SU-DHL-6 (cell line): Measurements from ENCODE around the gene PDE4D.

Experiments
- H2AFZ ChIP-seq: fragments of 200-600 bp; sonication (generic); 2 replicates; pipeline ENCODE4 v1.6.1; 2014; ENCODE audit warnings: low read depth, mild to moderate bottlenecking, moderate library complexity, mixed read lengths, antibody characterized with exemption, low read length; ENCODE audit not compliant: severe bottlenecking
- H3F3A ChIP-seq: fragments of 200-600 bp; shearing (Covaris generic); 2 replicates; pipeline ENCODE4 v1.6.0; 2016; ENCODE audit warnings: antibody characterized with exemption, mild to moderate bottlenecking; ENCODE audit not compliant: insufficient read depth
- H3K27ac ChIP-seq: fragments of 200-600 bp; sonication (generic); 2 replicates; pipeline ENCODE4 v1.5.1; 2016; ENCODE audit warnings: low read depth, mild to moderate bottlenecking, low read length, moderate library complexity, mixed read lengths
- H3K27me3 ChIP-seq: fragments of 200-600 bp; sonication (generic), shearing (Covaris generic); 2 replicates; pipeline ENCODE4 v1.6.0; 2014; ENCODE audit warnings: mild to moderate bottlenecking, low read length
- H3K36me3 ChIP-seq: fragments of 200-600 bp; sonication (generic); 2 replicates; pipeline ENCODE4 v1.6.1; 2014; ENCODE audit warnings: mild to moderate bottlenecking, low read length, mixed read lengths
- H3K4me2 ChIP-seq: fragments of 300-600, 200-600 bp; shearing (Covaris generic), sonication (generic); 2 replicates; pipeline ENCODE4 v1.6.0; 2014; ENCODE audit warnings: low read length, low read depth, mild to moderate bottlenecking; ENCODE audit not compliant: poor library complexity, severe bottlenecking
- H3K4me3 ChIP-seq: fragments of 200-600 bp; sonication (generic); 2 replicates; pipeline ENCODE4 v1.5.1; 2014; ENCODE audit warnings: antibody characterized with exemption, low read length, mild to moderate bottlenecking, mixed read lengths; ENCODE audit not compliant: insufficient read depth, poor library complexity, severe bottlenecking
- H3K79me2 ChIP-seq: fragments of 200-600 bp; sonication (generic); 2 replicates; pipeline ENCODE4 v1.6.1; 2014; ENCODE audit warnings: mild to moderate bottlenecking, low read length, moderate library complexity; ENCODE audit not compliant: insufficient read depth
- H3K9ac ChIP-seq: fragments of 200-600 bp; sonication (generic); 2 replicates; pipeline ENCODE4 v1.7.0; 2014; ENCODE audit warnings: mild to moderate bottlenecking, low read length
- H3K9me2 ChIP-seq: fragments of 200-600 bp; sonication (generic); replicated peaks from 2 replicates; pipeline ENCODE4 v1.6.1; 2014; ENCODE audit warnings: low read length; ENCODE audit not compliant: insufficient read depth
- H3K9me3 ChIP-seq: fragments of 200-600 bp; sonication (generic); 2 replicates; pipeline ENCODE4 v1.6.1; 2014; ENCODE audit warnings: low read length, mixed read lengths; ENCODE audit not compliant: insufficient read depth
- H4K20me1 ChIP-seq: fragments of 200-600 bp; sonication (generic); 2 replicates; pipeline ENCODE4 v1.6.1; 2014; ENCODE audit warnings: low read depth, mild to moderate bottlenecking, antibody characterized with exemption, low read length, moderate library complexity, mixed read lengths
- EZH2phosphoT487 ChIP-seq: fragments of 200-600 bp; sonication (generic), shearing (Covaris generic); conservative IDR thresholded peaks from 2 replicates; pipeline ENCODE4 v1.6.1; 2018; ENCODE audit warnings: mild to moderate bottlenecking, antibody characterized with exemption, low read length, moderate library complexity, mixed read lengths
- TF ChIP-seq, protein P1 (sequence below): fragments of 200-600 bp; sonication (generic); IDR thresholded peaks from one replicate; pipeline ENCODE4 v1.5.1; 2017; ENCODE audit warnings: antibody characterized with exemption, mild to moderate bottlenecking, low read length, moderate library complexity; ENCODE audit not compliant: insufficient read depth, poor library complexity, severe bottlenecking

The PDE4D gene

DNA sequence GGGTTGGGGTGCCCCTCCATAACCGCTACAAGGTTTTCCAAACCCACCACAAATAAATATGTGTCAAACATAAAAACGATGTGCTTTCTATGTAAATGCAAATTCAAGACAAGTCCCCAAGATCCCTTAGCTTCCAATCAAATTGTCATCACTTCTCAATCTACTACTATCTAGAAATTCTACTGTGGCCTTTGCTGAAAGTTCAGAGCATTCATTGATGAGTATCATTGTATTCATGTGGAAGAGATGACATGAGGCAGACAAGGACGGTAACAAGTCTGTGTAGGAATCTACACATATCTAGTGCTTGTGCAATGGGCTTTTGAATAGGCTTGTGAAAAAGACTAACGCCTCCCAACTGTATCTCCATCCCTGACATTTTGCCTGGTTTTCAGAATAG lies 524.6 kb downstream of the PDE4D start:
- Histone ChIP-seq H3K36me3 (no peaks in the 10 kb centered on the region), H3K4me3 (no peak overlapping the region), H3K79me2 (no peaks in the 10 kb centered on the region), H3K4me2 (no peak overlapping the region), H4K20me1 (no peaks in the 10 kb centered on the region), H3K9me2 (no peaks in the 10 kb centered on the region), H3K9ac (no peak overlapping the region), H3K9me3 (no peaks in the 10 kb centered on the region), H3F3A (no peaks in the 10 kb centered on the region), H3K27ac (no peak overlapping the region), H2AFZ (no peak overlapping the region), H3K27me3 (no peaks in the 10 kb centered on the region)
- TF ChIP-seq, protein P1, sequence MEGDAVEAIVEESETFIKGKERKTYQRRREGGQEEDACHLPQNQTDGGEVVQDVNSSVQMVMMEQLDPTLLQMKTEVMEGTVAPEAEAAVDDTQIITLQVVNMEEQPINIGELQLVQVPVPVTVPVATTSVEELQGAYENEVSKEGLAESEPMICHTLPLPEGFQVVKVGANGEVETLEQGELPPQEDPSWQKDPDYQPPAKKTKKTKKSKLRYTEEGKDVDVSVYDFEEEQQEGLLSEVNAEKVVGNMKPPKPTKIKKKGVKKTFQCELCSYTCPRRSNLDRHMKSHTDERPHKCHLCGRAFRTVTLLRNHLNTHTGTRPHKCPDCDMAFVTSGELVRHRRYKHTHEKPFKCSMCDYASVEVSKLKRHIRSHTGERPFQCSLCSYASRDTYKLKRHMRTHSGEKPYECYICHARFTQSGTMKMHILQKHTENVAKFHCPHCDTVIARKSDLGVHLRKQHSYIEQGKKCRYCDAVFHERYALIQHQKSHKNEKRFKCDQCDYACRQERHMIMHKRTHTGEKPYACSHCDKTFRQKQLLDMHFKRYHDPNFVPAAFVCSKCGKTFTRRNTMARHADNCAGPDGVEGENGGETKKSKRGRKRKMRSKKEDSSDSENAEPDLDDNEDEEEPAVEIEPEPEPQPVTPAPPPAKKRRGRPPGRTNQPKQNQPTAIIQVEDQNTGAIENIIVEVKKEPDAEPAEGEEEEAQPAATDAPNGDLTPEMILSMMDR: no peak
- no peak for TF ChIP-seq EZH2phosphoT487

DNA sequence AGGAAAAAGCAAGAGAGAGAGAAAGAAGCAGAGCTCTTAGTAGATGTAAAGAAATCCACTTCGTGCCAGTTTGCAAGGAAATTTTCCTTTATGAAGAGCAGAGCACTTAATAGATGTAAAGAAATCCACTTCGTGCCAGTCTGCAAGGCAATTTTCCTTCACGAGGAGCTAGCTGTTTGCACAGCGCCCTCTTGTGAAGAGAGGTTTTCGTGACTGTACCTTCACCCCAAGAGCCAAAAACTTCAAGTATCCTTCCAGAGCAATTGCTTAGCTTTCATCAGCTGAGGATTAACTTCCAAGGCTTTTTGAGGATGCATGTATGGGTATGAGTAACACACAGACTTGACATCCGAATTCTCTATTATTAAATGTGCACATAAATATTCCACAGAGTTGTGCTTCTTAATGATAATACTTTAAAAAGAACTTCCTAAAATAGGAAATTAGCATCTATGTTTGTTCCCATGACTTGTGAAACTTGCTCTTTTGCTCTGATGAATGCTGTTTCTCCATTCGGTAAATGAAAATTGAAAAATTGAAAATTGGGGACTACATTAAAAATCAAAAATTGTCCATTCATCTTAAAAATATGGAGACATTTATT lies 525.6 kb downstream of the PDE4D start:
- Histone ChIP-seq H3K36me3 (no peaks in the 10 kb centered on the region), H3F3A (no peaks in the 10 kb centered on the region), H3K9me3 (no peaks in the 10 kb centered on the region), H3K27me3 (no peaks in the 10 kb centered on the region), H3K4me3 (no peak overlapping the region), H3K4me2 (no peak overlapping the region), H4K20me1 (no peaks in the 10 kb centered on the region), H3K9ac (no peak overlapping the region), H3K27ac (no peak overlapping the region), H2AFZ (no peak overlapping the region), H3K79me2 (no peaks in the 10 kb centered on the region), H3K9me2 (no peaks in the 10 kb centered on the region)
- TF ChIP-seq, protein P1: peak; percentile 49
- TF ChIP-seq EZH2phosphoT487: no peak

DNA sequence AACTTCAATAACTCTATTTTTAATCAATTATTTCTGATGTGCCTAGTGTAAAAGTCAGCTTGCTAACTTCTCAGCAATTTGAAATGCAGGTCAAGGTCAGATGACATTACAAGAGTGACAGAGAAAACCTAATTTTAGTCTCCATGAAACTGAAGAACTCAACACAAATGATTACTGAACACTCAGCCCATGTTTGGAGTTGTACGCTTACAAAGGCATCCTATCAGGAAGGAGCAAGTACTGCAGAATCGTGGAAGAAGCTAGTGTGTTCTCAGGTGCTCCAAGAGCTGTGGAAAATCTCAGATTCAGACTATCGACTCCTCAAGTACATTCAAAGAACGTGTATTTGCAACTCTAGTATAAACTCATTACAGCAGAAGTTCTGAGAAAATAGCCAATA lies 526.7 kb downstream of the PDE4D start:
- Histone ChIP-seq H3K4me2 (no peak overlapping the region), H3K9me2 (no peaks in the 10 kb centered on the region), H3K79me2 (no peaks in the 10 kb centered on the region), H3K9ac (no peak overlapping the region), H3K27me3 (no peaks in the 10 kb centered on the region), H3K4me3 (no peak overlapping the region), H3F3A (no peaks in the 10 kb centered on the region), H4K20me1 (no peaks in the 10 kb centered on the region), H3K9me3 (no peaks in the 10 kb centered on the region), H2AFZ (no peak overlapping the region), H3K27ac (no peak overlapping the region), H3K36me3 (no peaks in the 10 kb centered on the region)
- TF ChIP-seq EZH2phosphoT487: no peak
- TF ChIP-seq, protein P1: no peak
